Skin epidermis (tissue), 12 donors: ENCODE data around the gene MGRN1.

Source experiments
- H3K27ac ChIP-seq, 21 experiments: fragments of 200-600 bp; sonication (generic) in 11 of 21; one replicate each; pipeline ENCODE4 v1.5.0; 2020; ENCODE audit warnings: mild to moderate bottlenecking in 3 of 21, inconsistent platforms in 2 of 21, moderate library complexity in 2 of 21
- H3K4me3 ChIP-seq, 7 experiments: fragments of 200-600 bp; sonication (generic) in 2 of 7; one replicate each; pipeline ENCODE4 v1.5.0; 2020; ENCODE audit warnings: inconsistent platforms in 2 of 7, mild to moderate bottlenecking in 2 of 7, moderate library complexity in 1 of 7

MGRN1 gene

GRCh38 chr16:4602331-4602730 is 22.3 kb upstream of the MGRN1 start:
- H3K27ac ChIP-seq, result no peak overlapping the region

GRCh38 chr16:4603624-4604170 is 20.9 kb upstream of the MGRN1 start:
- no peak overlapping the region for H3K27ac ChIP-seq
- no peak overlapping the region for H3K4me3 ChIP-seq

More at GRCh38 chr16:4602331-4602730, 22.3 kb upstream of the MGRN1 start:
- H3K4me3 ChIP-seq, result no peak overlapping the region

- H3K27ac ChIP-seq, result no peak overlapping the region
- H3K4me3 ChIP-seq, result no peak overlapping the region
Observed at GRCh38 chr16:4604401-4604800, 20.2 kb upstream of the MGRN1 start.

GRCh38 chr16:4606354-4606753 is 18.3 kb upstream of the MGRN1 start:
- Histone ChIP-seq H3K4me3 (no peak overlapping the region), H3K27ac (no peak overlapping the region)

- H3K27ac ChIP-seq, result no peak overlapping the region
- H3K4me3 ChIP-seq, result no peak overlapping the region
Observed at GRCh38 chr16:4607841-4608703, 16.6 kb upstream of the MGRN1 start.

GRCh38 chr16:4608704-4608980 is 16.0 kb upstream of the MGRN1 start:
- Histone ChIP-seq H3K27ac (no peak overlapping the region), H3K4me3 (no peak overlapping the region)

- no peak overlapping the region for H3K27ac ChIP-seq
- no peak overlapping the region for H3K4me3 ChIP-seq
Observed at GRCh38 chr16:4609200-4610010, 15.2 kb upstream of the MGRN1 start.

GRCh38 chr16:4610011-4611005 is 14.3 kb upstream of the MGRN1 start:
- no peak overlapping the region for H3K27ac ChIP-seq
- no peak overlapping the region for H3K4me3 ChIP-seq

GRCh38 chr16:4611337-4612021 is 13.1 kb upstream of the MGRN1 start:
- Histone ChIP-seq H3K27ac (no peak overlapping the region), H3K4me3 (no peak overlapping the region)

GRCh38 chr16:4612474-4612931 is 12.1 kb upstream of the MGRN1 start:
- Histone ChIP-seq H3K27ac (peak overlapping the region in 2 of 21 experiments; percentile 46 to 90), H3K4me3 (peak overlapping the region in 1 of 7 experiments; percentile 98)

- Histone ChIP-seq H3K4me3 (peak overlapping the region; percentile 81 to 98 (median 89)), H3K27ac (peak overlapping the region in 15 of 21 experiments; percentile 15 to 98 (median 92))
Observed at GRCh38 chr16:4612977-4613635, 11.5 kb upstream of the MGRN1 start.

GRCh38 chr16:4613636-4614570 is 10.7 kb upstream of the MGRN1 start:
- Histone ChIP-seq H3K4me3 (peak overlapping the region; percentile 81 to 98 (median 89)), H3K27ac (peak overlapping the region; percentile 41 to 98 (median 90))

- H3K27ac ChIP-seq, result peak within 1 kb of the TSS; percentile 41 to 98 (median 90)
- H3K4me3 ChIP-seq, result peak within 1 kb of the TSS; percentile 81 to 98 (median 89)
Observed at GRCh38 chr16:4614571-4615383, 9.8 kb upstream of the MGRN1 start, which contains the start of gene UBALD1. TSS of gene UBALD1 (minus strand) at chr16:4614888. CDS start at chr16:4614797, 91 bp downstream.

GRCh38 chr16:4615384-4616046 is 9.1 kb upstream of the MGRN1 start:
- Histone ChIP-seq H3K4me3 (peak overlapping the region; percentile 81 to 98 (median 89)), H3K27ac (peak overlapping the region in 20 of 21 experiments; percentile 72 to 98 (median 90))

- Histone ChIP-seq H3K27ac (peak overlapping the region; percentile 42 to 98 (median 95)), H3K4me3 (peak overlapping the region; percentile 51 to 98 (median 89))
Observed at GRCh38 chr16:4616047-4616811, 8.4 kb upstream of the MGRN1 start.
